Measurements from ENCODE around the gene ALK.
"Not testable (repeated sequence)": the region's sequence is repeated elsewhere in the genome, so short reads cannot be mapped to it uniquely, and the experiment has no call there.

ALK gene

GRCh38 chr2:29783666-29784065, 137.7 kb downstream of the ALK start:
- DNase-seq: no peak

- DNase-seq: no peak
Observed at GRCh38 chr2:29782549-29783458, 138.6 kb downstream of the ALK start.

GRCh38 chr2:29782087-29782486, 139.3 kb downstream of the ALK start:
- DNase-seq: no peak

- DNase-seq: no peak
Observed at GRCh38 chr2:29780906-29781305, 140.5 kb downstream of the ALK start.

GRCh38 chr2:29777161-29777560, 144.2 kb downstream of the ALK start:
- DNase-seq: no peak

GRCh38 chr2:29776406-29776805, 145.0 kb downstream of the ALK start:
- DNase-seq: no peak

GRCh38 chr2:29775937-29776336, 145.4 kb downstream of the ALK start:
- no peak for DNase-seq

- no peak for DNase-seq
Observed at GRCh38 chr2:29774624-29775023, 146.8 kb downstream of the ALK start.

GRCh38 chr2:29770846-29771245, 150.5 kb downstream of the ALK start:
- no peak for DNase-seq

GRCh38 chr2:29769847-29770246, 151.5 kb downstream of the ALK start:
- no peak for DNase-seq

- DNase-seq: no peak
Observed at GRCh38 chr2:29767606-29768335, 153.6 kb downstream of the ALK start.

- DNase-seq: no peak
Observed at GRCh38 chr2:29766191-29766590, 155.2 kb downstream of the ALK start.

- no peak for DNase-seq
Observed at GRCh38 chr2:29765721-29766120, 155.7 kb downstream of the ALK start.

GRCh38 chr2:29763371-29763770, 158.0 kb downstream of the ALK start:
- DNase-seq: peak; percentile 94

GRCh38 chr2:29762239-29762638, 159.1 kb downstream of the ALK start:
- DNase-seq: no peak

GRCh38 chr2:29761278-29761677, 160.1 kb downstream of the ALK start:
- DNase-seq: no peak

GRCh38 chr2:29760008-29760407, 161.4 kb downstream of the ALK start:
- no peak for DNase-seq

- DNase-seq: no peak
Observed at GRCh38 chr2:29759360-29759759, 162.0 kb downstream of the ALK start.

GRCh38 chr2:29755829-29756228, 165.6 kb downstream of the ALK start:
- peak; percentile 48 for DNase-seq

- no peak for DNase-seq
Observed at GRCh38 chr2:29755233-29755632, 166.2 kb downstream of the ALK start.

- no peak for DNase-seq
Observed at GRCh38 chr2:29753671-29754444, 167.5 kb downstream of the ALK start.

- no peak for DNase-seq
Observed at GRCh38 chr2:29751390-29751789, 170.0 kb downstream of the ALK start.

- not testable (repeated sequence) for DNase-seq
Observed at GRCh38 chr2:29750463-29750862, 170.9 kb downstream of the ALK start.
